HG03097 (cell line): Measurements from ENCODE around the gene ESF1.
"Not testable (repeated sequence)": the region's sequence is repeated elsewhere in the genome, so short reads cannot be mapped to it uniquely, and the experiment has no call there.

ENCODE experiments used
- ATAC-seq: cut with Tn5 transposase; IDR thresholded peaks from one replicate; pipeline ENCODE4 v1.9.1; 2021; ENCODE audit not compliant: unreplicated experiment, low FRiP score

The ESF1 gene

GRCh38 chr20:13739731-13740649, 44.7 kb downstream of the ESF1 start:
- no peak for ATAC-seq

GRCh38 chr20:13738187-13738586, 46.5 kb downstream of the ESF1 start:
- ATAC-seq, result not testable (repeated sequence)

DNA sequence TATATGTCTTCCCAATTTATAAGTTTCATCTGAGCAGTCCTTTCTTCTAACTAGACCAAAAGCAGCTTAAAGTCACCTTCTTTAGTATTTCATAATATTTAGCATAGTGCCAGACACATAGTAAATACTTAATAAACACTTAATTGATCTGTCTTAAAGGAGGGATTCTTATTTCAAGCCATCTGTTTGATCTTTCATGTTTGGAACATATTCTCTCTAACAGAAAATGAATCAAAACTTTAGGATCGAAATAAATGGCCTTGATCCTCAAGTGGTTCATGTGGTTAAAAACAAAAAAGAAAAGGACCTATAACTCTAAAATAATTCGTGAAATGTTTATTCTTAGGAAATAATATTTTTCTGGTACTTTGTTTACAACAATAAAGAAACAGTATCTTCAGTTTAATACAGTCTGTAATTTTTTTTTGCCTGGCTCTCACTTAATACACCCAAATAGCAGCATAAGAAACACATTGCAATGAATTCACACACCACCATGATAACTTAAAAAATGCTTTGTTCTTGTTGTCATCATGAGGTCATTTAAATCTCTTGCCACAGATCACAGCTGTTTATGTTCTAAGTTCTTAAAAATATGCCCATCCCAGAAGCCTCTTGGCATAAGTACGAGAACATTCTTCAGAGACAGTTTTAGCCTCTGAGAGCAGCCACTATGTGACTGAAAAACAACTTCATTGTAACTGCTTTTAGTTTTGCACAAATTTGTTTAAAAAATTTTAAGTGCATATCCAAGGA, 48.1 kb downstream of the ESF1 start:
- no peak for ATAC-seq

GRCh38 chr20:13735826-13736225, 48.9 kb downstream of the ESF1 start:
- no peak for ATAC-seq

DNA sequence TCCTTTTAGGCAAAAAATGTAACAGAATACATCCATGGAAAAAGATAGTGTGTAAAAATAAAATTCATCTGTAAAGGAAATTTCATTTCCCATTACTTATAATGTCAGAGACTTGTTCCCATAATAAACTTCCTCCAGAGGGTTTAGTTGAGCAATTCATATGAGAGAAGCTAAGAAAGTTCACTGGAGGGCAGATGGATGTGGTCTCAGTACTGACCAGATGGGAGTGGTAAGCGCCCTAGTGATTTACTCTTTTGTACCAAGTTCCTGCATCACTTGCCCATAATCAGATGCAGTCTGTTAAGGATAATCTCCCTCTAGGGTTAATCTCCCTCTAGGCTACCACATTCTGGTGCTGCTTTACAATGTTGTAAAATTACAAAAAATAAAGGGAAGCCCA, 61.7 kb downstream of the ESF1 start:
- ATAC-seq, result no peak

DNA sequence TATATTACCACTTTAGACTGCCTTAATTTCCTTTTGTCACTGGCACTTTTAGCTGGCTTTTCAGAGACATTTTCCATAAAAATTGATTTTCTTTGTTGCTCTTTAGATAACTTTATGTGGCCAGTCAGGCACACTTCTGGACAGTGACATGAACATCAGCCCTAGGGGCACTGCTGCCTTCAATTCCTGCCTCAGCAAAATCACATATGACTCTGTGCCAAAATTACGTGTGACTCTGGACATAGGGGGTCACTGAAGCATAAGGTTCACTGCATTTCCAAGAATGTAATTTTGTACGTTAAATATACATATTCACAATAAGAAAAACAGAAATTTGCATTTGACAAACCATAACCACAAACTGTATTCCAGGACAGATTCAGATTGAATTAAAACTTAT, 66.5 kb downstream of the ESF1 start:
- no peak for ATAC-seq

DNA sequence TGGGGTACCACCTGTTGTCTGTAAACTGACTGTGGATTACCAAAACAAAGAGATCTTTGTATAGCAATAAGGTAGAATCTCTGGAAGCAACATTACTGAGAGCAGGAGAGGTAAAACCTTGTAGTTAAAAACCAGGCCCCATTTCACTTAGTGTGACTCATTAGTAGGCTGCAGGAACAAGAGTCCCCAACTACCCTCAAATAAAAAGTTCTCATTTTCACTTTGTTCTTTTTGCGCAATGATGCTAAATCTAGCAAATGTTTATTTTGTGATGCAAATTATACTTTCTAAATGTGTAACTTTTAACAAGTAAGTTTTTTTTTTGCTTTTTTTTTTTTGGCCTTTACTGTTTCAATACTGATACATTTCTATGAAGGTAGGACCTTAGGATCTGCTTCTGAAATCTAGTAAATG, 67.1 kb downstream of the ESF1 start:
- ATAC-seq, result no peak

- ATAC-seq, result no peak
Measured at GRCh38 chr20:13715171-13715570, 69.5 kb downstream of the ESF1 start.

DNA sequence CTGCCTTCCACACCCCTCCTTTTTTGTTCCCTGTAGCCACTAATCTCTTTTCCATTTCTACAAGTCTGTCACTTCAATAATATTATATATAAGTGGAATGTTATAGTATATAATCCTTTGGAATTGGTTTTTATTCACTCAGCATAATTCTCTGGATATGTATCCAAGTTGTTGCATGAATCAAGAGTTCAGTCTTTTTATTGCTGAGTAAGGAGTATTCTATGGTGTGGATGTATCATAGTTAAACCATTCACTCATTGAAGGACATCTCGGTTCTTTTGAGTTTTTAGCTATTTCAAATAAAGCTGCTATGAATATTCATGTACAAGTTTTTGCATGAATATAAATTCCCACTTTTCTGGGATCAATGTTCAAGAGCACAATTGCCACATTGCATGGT, 76.5 kb downstream of the ESF1 start:
- no peak for ATAC-seq

DNA sequence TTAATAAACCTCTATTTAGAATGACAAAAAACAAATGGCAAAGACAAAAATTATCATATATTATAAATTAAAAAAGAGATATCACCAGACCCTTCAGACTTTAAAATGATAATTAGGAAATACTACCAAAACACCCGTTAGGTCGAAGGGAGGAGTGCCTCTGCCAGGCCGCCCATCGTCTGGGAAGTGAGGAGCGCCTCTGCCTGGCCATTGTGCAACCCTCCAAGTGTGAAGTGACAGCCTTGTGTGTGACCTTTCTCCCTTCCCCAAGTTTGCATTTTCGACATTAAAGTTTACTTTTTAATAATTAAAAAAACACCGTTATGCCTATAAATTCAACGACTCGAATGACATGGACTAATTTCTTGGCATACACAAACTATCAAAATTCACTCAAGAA, 81.5 kb downstream of the ESF1 start:
- ATAC-seq, result no peak

DNA sequence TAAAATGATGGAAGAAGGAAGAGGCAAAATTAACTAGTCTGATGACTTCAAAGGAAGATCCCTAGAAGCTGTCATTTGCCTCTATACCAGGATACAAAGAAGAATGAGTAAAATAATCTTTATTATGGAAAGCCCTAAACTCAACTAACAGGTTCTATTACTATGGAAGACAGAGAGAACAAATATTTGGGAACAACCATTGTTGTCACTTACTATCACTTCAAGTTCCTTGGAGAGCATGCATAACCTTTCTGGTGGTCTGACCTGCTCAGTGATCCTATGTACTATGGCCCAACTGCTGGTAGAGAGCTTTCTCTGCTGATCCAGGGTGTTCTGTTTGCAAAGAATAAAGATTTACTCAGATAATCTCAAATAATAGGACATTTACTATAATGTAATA, 83.2 kb downstream of the ESF1 start:
- no peak for ATAC-seq

- ATAC-seq, result no peak
Measured at GRCh38 chr20:13700761-13701160, 84.0 kb downstream of the ESF1 start.

DNA sequence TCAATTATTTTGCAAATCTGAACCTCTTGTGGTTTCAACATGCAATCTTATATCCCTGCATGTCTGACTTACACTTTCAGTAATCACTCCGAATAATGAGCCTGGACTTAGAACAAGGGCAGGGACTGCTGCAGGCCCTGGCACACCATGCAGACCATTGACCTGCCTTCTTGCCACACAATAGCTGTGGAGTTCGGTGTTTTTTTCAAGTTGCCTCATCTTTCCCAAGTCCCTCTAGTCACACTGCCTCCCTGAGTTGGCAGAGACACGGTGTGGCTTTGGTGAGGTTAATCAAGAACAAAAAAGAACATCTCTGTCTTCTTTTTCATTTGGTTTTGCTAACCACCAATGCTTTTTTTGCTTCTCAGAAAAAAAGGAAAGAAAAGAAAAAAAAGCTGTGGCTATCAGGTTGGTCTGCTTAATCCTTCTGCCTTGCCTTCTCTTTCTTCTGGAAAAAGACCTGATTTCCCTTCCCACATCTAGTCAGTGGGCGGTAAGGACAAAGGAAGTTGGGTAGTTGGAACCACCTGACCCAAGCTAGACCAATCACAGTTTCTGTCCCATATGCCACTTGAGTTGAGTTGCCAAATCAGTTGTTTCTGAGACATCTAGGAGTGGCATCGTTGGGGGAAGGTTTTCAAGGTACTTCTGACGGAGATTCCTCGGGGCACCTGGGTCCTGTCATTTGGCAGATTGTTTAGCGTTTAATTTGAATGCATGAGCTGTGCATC, 90.1 kb downstream of the ESF1 start:
- ATAC-seq, result no peak

DNA sequence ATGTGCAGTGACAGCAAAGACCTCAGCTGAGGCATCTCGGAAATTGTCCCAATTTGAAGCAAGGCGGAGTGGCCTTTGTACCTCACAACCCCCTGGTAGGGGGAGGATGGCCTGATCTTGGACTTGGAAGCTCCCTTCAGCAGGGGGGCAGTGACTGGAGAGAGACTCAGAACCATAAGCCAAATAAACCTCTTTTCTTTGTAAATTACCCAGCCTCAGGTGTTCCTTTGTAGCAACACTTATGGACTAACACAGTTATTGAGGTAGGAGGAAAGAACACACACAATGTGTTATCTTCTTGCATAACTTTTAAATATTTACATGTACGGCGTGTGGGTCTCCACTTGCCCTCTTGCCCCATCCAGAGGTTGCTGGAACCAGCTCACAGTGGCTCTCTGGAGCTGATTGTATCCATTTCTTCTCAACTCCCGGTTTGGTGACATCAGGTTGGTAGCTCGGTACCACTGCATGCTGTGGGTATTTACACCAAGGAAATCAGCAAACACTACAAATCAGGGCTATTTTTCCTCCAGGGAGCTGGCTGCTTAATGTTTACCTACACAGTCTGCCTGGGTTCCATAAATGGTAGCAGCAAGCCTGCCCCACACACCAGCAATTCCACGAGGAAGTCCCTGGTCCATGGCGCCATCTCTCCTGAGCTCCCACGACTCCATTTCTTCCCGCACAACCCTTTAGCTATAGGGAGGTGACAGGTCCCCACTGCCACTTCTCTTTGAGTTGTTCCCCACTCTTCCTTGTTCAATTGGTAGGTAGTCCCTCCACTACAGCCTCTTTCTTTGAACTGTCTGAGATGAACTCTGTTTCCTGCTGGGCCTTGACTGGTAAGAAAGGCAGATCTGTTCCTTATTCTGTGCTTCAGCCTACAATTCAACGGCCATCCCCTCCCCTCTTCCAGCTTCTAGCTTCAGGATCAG, 91.7 kb downstream of the ESF1 start:
- ATAC-seq, result no peak

DNA sequence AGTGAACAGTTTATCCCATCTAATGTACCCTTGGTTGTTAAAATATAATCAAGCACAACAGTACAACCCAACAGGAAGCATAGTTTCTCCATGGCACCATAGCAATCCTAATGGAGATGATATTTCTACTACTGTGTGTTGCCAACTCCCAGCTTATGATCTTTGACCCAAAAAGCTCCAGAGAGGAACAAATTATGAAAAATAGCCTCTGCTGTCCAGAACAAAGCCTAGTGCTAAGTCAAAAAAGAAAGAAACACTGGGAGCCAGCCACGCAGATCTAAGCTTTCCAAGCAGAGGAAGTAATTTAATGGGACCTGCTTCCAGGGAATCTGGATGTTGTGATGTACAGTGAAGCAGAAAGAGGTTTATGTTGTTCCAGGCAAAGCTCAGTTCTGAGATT, 93.8 kb downstream of the ESF1 start:
- no peak for ATAC-seq

DNA sequence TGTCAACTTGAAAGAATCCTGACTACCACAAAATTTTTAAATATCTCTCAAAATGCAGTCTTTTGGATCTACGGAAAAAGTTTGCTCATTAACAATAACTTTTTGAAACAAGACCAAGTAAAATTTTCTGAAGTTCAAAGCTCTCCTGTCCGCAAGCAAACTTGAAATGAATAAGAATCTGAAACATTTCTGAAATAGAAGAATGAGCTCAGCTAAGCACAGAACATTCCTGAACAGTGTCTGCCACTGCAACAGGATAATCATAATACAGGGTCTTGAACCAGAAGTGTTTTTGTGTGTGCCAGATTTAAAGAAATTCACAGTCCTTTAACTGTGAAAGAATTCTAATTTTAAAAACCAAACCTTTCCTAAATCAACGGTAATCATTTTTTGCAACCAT, 96.9 kb downstream of the ESF1 start:
- ATAC-seq, result no peak

- no peak for ATAC-seq
Measured at GRCh38 chr20:13685623-13686022, 99.1 kb downstream of the ESF1 start.

DNA sequence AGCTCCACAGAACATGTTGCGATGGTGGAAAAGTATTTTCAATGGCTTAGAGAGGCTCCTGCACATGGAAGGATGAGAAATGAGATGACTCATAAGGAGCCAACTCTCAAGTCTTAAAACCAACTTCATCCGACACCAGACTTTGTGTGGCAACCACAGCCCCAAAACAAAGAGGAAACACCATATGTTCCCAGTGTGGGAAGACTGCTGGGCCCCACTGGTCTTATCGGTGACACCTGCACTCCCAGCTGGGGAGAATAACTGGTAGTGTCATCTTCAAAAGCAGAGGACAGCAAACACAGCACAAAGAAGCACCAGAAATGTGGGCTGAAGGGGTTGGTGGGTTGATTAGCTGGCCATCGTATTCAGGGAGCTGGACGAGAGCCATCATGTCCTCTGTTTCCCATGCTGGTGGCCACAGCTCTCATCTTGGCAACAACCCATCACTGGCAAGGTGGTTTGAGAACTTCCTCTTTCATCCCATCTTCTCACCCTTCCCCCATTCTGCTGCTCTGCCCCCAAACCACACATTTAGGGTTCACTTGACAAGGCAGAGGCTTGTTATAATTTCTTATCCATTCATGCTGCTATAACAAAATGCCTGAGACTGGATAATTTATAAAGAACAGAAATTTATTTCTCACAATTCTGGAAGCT, 100.0 kb downstream of the ESF1 start:
- peak; percentile 77 for ATAC-seq

- no peak for ATAC-seq
Measured at GRCh38 chr20:13683833-13684232, 100.9 kb downstream of the ESF1 start.
